Omental fat pad (tissue), 4 donors: ENCODE results near the gene FAT2. TPM values are rescaled to one million over a fixed set of nuclear protein-coding genes. Genes with fewer than 3 reads are reported as not detected.
"Not testable (repeated sequence)": the region's sequence is repeated elsewhere in the genome, so short reads cannot be mapped to it uniquely, and the experiment has no call there.

Experiments used
- ATAC-seq: fragments of 150-250 bp; one replicate; pipeline ENCODE4 v1.9.1; 2016; ENCODE audit warnings: mild to moderate bottlenecking, moderate library complexity; ENCODE audit not compliant: low FRiP score
- DNase-seq: peaks from one replicate; pipeline ENCODE4 v3.0.0-alpha.2; 2019; ENCODE audit warnings: low spot score
- CTCF ChIP-seq, 3 donors: fragments of 450-650 bp; IDR thresholded peaks; one replicate each; pipeline ENCODE4 v1.5.1; 2016 to 2017; ENCODE audit warnings: antibody characterized with exemption in 3 of 3, mild to moderate bottlenecking in 3 of 3, moderate library complexity in 2 of 3
- total RNA-seq, 4 donors: library from RNA; depleted of rRNA; stranded (reverse); fragments of >200 nt; gene quantifications; one replicate each; pipeline ENCODE4 v1.1.0, GENCODE V29; 2016

FAT2 gene
- total RNA-seq, 4 donors from 2014 or later = 0.24 to 0.25 TPM; not detected in 2

- DNase-seq (no peak), ATAC-seq (no peak)
- no peak for TF ChIP-seq CTCF (IDR thresholded peaks at IDR 0.05)
Observed at GRCh38 chr5:151592855-151593408, 1.8 kb upstream of the FAT2 start.

- ATAC-seq (no peak), DNase-seq (no peak)
- no peak for TF ChIP-seq CTCF (IDR thresholded peaks at IDR 0.05)
Observed at GRCh38 chr5:151589878-151590570, 1.1 kb downstream of the FAT2 start.

- ATAC-seq (no peak), DNase-seq (no peak)
- no peak for TF ChIP-seq CTCF (IDR thresholded peaks at IDR 0.05)
Observed at GRCh38 chr5:151587796-151588555, 3.2 kb downstream of the FAT2 start.

GRCh38 chr5:151585970-151586369 lies 5.2 kb downstream of the FAT2 start:
- DNase-seq (no peak), ATAC-seq (no peak)
- TF ChIP-seq CTCF (IDR thresholded peaks at IDR 0.05) = no peak

GRCh38 chr5:151585344-151585743 lies 5.8 kb downstream of the FAT2 start:
- not testable (repeated sequence) for DNase-seq, ATAC-seq

- DNase-seq (no peak), ATAC-seq (no peak)
- no peak for TF ChIP-seq CTCF (IDR thresholded peaks at IDR 0.05)
Observed at GRCh38 chr5:151584057-151584937, 6.8 kb downstream of the FAT2 start.
